Lower leg skin (tissue), 3 donors: ENCODE data around the gene NPB.

ENCODE experiments used
- CTCF ChIP-seq, 3 donors: fragments of 450-650 bp; IDR thresholded peaks; one replicate each; pipeline ENCODE4 v1.5.1; 2016; ENCODE audit warnings: antibody characterized with exemption in 3 of 3, mild to moderate bottlenecking in 3 of 3, moderate library complexity in 2 of 3
- POLR2A ChIP-seq, 2 donors: fragments of 450-650 bp; IDR thresholded peaks; one replicate each; pipeline ENCODE4 v1.6.1; 2016 to 2017; ENCODE audit warnings: antibody characterized with exemption in 2 of 2, mild to moderate bottlenecking in 1 of 2, moderate library complexity in 1 of 2

DNA sequence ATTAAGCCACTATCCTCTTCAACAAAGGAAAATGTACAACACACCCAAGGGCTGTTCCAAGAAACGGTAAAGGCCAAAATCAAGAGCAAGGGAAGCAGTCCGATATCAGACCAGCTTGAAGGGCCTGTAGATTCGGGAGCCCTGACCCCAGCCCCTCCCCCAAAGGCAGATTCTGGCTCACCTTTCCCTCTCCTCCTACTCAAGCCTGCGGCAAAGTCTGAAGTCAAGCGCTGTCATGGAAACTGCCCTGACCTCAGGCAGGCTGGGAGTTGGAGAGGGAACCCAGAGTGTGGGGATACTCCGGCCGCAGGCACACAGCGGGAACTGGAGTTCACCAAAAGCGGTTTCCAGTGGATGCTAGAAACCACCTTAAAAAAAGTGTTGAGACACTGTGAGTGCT lies 12.4 kb upstream of the NPB start:
- TF ChIP-seq POLR2A (IDR thresholded peaks at IDR 0.05) (no peak), CTCF (IDR thresholded peaks at IDR 0.05) (no peak)
